NCI-H1048 (cell line): Measurements from ENCODE around the gene NIF3L1.
A peak's percentile ranks its signal among the peaks of the same experiment; 100 is the strongest.
"Not testable (repeated sequence)": the region's sequence is repeated elsewhere in the genome, so short reads cannot be mapped to it uniquely, and the experiment has no call there.

Experiments
- DNase-seq: peaks from one replicate; lab custom pipeline; 2025; lab: John Stamatoyannopoulos, UW

NIF3L1 gene

DNA sequence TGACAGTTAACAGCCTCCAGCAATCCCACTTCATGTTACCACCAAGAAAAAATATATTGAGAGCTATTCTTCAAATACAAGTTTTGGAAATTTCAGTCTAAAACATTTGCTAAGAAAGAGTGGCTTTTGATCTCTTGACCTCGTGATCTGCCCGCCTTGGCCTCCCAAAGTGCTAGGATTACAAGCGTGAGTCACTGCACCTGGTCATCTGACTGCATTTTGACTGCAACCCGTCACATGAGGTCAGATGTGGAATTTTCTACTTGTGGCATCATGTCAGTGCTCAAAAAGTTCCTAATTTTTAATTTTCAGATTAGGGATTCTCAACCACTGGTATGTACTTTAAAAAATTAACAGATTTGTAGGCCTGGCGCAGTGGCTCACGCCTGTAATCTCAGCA is 15.6 kb upstream of the NIF3L1 start:
- DNase-seq: no peak

DNA sequence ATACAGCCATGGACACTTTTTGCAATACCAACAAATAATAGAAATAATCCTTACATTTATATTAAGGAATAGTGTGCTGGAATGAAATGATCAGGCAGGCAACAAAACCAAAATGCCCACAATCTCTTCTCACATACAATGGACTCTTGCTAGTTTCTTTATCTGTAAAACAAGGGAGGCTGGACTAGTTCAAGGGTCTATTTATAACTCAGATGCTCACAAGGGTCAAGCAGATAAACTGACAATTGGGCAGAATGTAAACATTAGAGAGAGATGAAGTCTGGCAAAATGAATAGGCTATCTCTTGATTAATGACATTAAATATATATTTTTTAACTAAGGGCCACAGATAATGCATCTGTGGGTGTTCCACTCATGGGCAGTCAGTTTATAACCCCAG is 11.7 kb upstream of the NIF3L1 start:
- no peak for DNase-seq

DNA sequence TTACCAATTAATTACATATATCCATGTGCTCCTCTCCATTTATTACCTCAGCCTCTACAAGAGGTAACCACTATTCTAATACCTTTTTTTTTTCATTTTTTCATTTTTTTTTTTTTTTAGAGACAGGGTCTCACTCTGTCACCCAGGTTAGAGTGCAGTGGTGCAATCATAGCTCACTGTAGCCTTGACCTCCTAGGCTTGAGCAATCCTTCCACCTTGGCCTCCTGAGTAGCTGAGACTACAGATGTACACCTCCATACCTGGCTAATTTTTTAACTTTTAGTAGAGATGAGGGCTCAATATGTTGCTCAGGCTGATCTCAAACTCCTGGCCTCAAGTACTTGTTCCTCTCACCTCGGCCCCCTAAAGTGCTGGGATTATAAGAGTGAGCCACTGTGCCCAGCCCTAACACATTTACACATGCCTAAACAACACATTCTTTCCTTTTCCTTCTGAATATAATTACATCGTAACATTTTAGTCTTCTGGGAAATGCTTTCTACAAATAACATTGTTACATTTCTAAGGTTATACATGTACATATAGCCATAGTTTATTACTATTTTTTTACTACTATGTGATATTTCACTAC is 10.8 kb upstream of the NIF3L1 start:
- DNase-seq: no peak

DNA sequence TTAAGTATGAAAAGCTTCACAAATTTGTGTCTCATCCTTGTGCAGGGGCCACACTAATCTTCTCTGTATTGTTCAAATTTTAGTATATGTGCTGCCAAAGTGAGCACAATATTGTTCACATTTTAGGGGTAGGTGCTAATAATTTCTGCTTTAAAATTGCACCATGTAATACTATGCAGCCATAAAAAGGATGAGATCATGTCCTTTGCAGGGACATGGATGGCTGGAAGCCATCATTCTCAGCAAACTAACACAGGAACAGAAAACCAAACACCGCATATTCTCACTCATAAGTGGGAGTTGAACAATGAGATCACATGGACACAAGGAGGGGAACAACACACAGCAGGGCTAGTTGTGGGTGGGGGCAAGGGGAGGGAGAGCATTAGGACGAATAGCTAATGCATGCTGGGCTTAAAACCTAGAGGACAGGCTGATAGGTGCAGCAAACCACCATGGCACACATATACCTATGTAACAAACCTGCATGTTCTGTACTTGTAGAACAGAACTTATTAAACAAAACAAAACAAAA is 7.4 kb upstream of the NIF3L1 start:
- DNase-seq: not testable (repeated sequence)

DNA sequence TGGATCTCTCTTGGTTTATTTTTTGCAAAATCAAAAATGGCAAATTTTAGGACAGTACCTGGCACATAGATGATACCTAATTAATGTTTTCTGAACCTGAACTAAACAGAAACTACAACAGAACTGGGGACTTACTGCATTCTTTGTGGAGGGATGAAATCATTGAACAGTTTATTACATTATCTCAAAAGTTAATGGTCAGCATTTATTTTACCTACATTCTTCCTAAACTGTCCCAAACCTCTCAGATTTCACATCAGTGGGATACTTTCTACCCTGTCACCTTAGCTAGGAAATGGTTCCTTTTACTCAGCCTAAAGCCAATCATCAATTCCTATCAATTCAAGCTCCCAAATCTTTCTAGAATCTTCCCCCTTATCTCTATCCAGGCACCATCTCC is 10.3 kb downstream of the NIF3L1 start:
- DNase-seq: no peak

DNA sequence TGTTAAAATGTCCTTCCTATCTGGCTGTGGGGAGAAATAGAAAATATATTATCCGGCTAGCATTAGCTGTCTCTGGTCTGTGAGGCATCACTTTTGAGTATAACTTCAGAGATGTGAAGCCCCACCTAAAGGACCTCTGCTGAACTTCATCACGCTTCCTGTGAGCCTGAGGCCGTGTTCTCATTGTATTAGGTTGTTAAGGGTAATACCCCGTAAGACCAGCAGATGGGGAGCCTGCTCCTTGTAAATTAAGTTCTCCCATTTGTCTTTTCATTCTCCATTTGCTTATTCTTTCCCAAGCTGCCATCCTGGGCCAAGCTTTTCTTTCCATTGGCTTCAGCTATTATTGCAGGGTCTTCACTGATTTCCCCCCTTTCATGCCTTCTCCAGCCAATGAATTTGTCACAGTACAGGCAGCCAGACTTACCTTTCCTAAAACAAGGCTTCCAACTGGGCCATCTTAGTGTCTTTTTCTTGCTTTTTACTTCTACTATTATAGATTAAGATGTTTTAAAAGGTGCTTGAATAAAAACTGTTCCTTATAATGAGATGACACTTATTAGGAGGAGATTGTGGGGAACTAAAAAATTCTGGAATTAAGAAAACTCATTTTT is 12.4 kb downstream of the NIF3L1 start:
- peak; percentile 67 for DNase-seq

DNA sequence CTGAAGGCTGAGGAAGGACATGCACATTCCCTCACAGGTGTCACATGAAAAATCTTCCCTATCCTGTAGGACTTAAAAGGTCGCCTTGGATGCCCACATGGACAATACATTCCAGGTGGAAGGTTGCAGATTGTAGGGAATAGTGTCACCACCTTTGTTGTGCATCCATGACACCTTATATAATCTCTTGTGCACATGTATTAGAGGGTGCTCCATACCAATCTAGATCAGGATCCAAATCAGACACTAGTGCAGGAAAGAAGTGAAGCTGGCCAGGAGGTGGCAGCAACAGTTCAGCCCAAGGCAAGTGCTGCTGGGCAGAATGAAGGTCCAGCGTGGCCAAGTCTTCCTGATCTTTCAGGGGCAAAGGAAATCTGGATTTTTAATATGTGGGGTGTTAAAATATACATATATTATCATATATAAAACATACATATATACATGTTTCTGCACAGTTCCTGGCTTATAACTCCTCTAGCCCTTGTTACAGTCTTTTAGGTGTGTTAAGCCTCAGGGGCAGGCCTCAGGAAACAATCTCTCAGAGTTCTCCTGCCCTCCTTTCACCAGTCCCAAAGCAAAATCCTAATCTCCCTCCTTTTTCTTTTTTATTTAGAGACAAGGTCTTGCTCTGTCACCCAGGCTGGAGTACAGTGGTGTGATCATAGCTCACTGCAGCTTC is 16.6 kb downstream of the NIF3L1 start:
- DNase-seq: no peak

DNA sequence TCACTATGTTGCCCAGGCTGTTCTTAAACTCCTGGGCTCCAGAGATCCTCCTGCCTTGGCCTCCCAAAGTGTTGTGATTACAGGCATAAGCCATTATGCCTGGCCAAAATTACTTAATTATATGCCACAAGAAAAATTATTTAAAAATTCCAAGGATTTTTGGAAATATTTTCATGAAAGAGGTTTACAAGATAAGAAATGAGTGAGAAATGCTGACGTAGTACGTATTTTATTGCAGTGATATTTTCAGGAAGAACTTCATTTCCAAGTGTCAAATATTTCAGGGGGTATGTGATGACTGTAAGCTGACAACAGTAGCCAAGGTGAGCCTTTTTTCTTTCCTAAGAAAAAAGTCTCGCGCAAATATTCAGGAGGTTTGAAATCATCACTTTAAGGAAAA is 20.8 kb downstream of the NIF3L1 start:
- no peak for DNase-seq

DNA sequence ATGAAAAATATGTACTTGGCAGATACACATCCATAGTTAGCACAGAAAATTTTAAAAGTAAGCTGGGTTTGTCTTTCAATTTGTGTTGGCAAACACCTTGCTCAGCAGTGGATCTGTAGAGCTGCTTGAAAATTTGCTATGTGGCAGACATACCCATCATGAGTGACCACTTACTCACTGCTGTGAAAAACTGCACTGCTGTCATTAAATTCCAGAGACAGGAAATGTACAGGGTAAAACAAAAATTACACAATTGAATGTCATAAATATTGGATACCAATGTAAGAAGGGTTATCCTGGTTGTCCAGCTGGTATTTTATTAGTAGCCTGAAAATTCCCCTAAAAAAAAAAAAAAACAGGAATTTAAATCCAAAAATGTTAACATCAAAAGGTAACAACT is 24.5 kb downstream of the NIF3L1 start:
- no peak for DNase-seq

DNA sequence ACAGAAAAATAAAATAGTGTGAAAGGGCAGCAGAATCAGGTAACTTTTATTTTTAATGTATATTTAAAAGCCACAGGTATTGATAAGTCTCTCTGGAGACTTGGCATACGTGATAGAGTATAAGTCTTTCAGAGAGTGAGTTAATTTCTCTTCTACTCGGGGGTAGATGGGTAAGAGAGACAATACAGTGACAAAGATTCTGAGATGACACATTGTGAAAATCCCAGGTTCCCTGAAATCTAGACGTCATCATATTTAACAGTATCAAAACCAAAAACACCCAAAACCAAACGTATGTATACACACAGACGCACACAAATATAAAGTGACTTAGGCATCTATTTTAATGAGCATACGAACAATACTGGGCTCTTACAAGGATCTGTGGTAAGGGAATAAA is 33.3 kb downstream of the NIF3L1 start:
- DNase-seq: no peak

DNA sequence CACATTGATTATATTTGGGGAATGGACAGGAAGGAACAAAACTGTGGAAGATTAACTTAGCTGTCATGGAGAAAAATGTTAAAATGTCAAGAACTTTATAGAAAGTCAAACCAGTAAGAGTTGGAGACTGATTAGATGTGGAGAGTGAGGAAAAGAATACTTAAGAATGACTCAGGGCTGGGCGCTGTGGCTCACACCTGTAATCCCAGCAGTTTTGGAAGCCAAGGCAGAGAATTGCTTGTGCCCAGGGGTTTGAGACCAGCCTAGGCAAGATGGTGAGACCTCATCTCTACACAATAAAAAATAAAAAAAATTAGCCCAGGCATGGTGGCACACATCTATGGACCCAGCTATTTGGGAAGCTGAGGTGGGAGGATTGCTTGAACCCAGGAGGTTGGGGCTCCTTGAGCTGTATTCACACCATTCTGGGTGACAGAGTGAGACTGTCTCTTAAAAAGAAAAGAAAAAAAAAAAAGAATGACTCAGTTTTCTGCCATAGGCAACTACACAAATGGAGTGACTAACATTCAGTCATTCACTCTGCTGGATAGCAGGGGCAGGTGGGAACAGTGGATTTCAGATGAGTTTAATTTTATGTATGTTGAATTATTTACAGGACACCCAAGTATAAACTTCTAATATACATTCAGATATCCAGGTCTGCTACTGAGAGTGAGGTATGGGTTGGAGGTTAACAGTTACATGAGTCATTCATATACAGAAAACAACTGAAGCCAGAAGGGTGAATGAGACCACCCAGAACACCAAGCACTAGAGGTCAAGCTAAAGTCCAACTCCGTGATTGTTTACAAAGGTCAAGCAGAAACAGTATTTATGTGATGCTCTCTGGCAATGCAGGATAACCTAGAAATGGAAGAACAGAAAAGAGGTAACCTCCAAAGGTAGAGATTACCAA is 40.4 kb downstream of the NIF3L1 start:
- no peak for DNase-seq

DNA sequence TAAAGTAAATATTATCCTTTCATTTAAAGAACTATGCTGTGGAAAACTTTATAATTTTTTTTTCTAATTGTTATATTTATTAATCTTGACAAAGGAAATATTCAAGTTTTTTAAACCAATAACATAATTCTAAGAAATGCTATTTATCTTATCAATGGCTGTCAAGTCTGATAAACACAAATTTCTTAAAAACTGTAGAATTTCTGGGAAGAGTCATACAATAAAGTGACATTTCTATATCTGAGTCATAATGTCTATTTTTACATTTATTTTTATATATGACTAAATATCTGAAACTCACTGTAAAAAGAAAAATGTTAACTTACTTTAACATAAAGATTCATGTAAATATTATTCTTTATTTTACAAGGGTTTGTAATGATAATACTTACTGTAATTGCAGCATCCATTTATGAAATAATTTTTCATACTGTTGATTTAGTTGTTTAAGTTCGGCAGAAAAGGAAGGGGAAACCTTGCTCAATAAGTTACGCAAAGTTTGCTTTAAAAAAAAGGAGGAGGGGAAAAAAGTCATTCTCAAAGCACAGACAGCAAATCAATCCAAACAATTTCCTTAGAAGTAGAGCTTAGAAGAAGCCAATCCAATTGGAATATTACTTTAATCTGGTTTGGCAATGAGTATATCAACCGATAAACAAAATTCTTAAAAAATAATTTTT is 41.9 kb downstream of the NIF3L1 start:
- no peak for DNase-seq

DNA sequence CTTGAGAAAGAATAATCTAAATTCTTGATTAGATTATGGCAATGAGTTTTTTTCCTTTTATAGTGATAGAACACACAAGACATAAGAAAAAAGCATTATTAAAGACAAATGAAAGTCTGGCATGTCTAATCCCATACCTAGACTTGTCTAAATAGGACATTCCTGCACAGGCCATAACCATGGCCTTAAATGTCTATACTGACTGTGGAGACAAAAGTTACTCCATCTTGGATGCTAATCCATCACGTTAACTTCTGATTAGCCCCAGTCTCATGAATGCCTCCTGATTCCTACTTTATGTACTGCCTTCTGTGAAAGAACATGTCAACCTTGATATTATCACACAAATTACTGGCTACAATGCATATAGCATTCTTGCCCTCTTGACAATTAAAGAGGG is 50.7 kb downstream of the NIF3L1 start:
- DNase-seq: no peak

DNA sequence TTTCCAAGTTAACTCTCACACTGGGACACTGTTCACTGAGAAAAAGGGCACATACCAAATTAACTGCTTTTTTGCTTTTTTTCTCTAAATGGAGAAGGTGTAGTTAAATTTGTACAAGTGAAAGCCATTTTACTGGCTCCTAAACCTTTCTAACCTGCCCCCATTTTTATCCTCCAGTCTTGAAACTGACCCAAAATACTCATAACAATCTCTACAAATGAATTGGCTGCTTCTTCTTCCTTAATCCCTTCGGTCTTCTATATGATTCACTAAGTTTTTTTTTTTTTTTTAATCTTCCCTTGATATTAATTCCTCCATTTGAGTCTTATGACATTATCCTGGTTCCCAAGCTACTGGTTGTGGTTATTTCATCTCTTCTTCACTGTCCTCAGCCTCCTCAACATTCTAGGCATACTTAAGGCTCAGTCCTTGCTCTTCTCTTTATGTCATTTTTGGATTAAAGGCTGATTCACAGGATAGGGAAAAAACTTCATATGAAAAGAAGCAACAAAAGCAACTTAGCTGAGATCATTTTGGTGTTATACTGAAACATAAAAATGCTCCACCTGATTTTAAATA is 54.4 kb downstream of the NIF3L1 start:
- no peak for DNase-seq

DNA sequence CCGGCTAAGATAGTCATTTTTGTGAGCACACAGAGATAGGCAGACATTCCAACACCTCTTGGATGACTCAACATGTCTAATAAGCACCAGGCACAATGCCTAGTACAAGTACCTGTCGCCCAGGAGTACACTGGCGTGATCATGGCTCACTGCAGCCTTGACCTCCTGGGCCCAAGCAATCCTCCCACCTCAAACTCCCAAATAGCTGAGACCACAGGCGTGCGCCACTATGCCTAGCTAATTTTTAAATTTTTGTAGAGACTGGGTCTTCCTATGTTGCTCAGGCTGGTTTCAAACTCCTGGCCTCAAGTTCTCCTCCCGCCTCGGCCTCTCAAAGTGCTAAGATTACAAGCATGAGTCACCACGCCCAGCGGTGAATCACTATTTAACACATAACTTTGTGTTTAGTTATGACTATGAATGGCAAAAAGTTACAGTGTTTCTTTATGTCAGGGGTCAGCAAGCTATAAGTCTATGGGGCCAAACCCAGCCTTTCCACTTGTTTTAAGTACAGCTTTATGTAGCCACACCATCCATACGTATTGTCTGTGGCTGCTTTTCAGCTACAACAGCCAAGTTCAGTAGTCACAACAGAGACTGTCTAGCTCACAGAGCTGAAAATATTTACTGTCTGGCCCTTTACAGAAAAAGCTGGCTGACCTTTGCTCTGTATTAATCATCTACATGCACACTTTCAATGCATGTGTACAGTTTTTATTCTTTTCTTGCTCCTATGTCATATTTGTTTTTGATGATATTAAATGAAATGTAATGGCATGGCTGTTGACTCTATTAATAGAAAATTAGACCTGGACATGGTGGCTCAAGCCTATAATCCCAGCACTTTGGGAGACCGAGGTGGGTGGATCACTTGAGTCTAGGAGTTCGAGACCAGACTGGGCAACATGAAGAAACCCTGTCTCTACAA is 55.6 kb downstream of the NIF3L1 start:
- DNase-seq: no peak

DNA sequence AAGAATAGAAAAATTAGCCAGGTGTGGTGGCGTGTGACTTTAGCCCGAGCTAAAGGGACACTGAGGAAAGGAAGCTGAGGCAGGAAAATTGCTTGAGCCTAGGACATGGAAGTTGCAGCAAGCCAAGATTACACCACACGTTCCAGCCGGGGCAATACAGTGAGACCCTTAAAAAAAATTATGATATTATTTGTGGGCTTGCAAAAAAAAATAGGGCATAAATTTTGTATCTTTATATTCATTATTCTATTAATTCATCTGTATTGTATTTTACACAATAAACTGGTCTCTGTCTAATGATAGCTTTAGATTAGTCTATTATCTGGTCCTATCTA is 56.2 kb downstream of the NIF3L1 start:
- DNase-seq: no peak

DNA sequence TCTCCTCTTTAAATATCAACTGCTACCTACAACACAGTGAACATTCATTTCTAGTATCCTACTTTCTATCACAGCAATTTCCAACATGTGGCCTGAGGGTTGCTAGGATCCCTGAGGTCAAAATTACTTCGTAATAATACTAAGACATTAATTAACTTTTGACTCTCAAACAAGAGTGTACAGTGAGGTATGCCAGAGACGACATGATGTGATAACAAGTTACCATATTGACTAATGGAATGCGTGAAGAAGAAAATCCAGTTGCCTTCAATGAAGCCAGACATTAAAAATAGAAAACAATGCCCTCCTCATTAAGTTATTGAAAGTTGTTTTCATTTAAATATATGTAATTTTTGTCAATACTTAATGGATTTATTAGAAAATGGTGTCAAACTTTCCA is 61.2 kb downstream of the NIF3L1 start:
- no peak for DNase-seq
